NCI-H2107 (cell line): ENCODE measurements around the gene TMC5.

Source experiments
- DNase-seq: peaks from one replicate; lab custom pipeline; 2025; lab: John Stamatoyannopoulos, UW

Gene TMC5

GRCh38 chr16:19463468-19464315, 46.0 kb downstream of the TMC5 start:
- DNase-seq: peak; percentile 17

- DNase-seq: no peak
Measured at GRCh38 chr16:19468300-19468699, 50.6 kb downstream of the TMC5 start.

GRCh38 chr16:19472482-19472881, 54.8 kb downstream of the TMC5 start:
- DNase-seq: no peak

GRCh38 chr16:19474617-19475016, 56.9 kb downstream of the TMC5 start:
- no peak for DNase-seq

GRCh38 chr16:19478505-19478904, 60.8 kb downstream of the TMC5 start:
- DNase-seq: no peak

GRCh38 chr16:19479302-19479721, 61.6 kb downstream of the TMC5 start:
- no peak for DNase-seq

GRCh38 chr16:19481296-19481695, 63.6 kb downstream of the TMC5 start:
- no peak for DNase-seq

GRCh38 chr16:19481769-19482168, 64.1 kb downstream of the TMC5 start:
- DNase-seq: no peak

GRCh38 chr16:19482291-19482690, 64.6 kb downstream of the TMC5 start:
- no peak for DNase-seq

- no peak for DNase-seq
Measured at GRCh38 chr16:19484096-19484495, 66.4 kb downstream of the TMC5 start.

- no peak for DNase-seq
Measured at GRCh38 chr16:19485611-19486010, 67.9 kb downstream of the TMC5 start.

- DNase-seq: no peak
Measured at GRCh38 chr16:19486051-19486450, 68.4 kb downstream of the TMC5 start.

GRCh38 chr16:19486750-19487325, 69.2 kb downstream of the TMC5 start:
- no peak for DNase-seq

GRCh38 chr16:19488213-19488640, 70.5 kb downstream of the TMC5 start:
- DNase-seq: no peak

GRCh38 chr16:19490619-19491018, 72.9 kb downstream of the TMC5 start:
- DNase-seq: no peak

- no peak for DNase-seq
Measured at GRCh38 chr16:19497176-19497575, 79.5 kb downstream of the TMC5 start.

- no peak for DNase-seq
Measured at GRCh38 chr16:19499006-19499405, 81.3 kb downstream of the TMC5 start.

GRCh38 chr16:19499481-19499880, 81.8 kb downstream of the TMC5 start:
- DNase-seq: no peak

- peak; percentile 35 for DNase-seq
Measured at GRCh38 chr16:19502395-19503131, 84.9 kb downstream of the TMC5 start.

- no peak for DNase-seq
Measured at GRCh38 chr16:19503461-19504075, 85.9 kb downstream of the TMC5 start.

- no peak for DNase-seq
Measured at GRCh38 chr16:19505600-19506303, 88.1 kb downstream of the TMC5 start.

GRCh38 chr16:19506965-19507364, 89.3 kb downstream of the TMC5 start:
- no peak for DNase-seq
